GM18861 (cell line): ENCODE results near the gene MEIS1.

Experiments used
- ATAC-seq: cut with Tn5 transposase; IDR thresholded peaks from one replicate; pipeline ENCODE4 v1.9.1; 2021; ENCODE audit not compliant: unreplicated experiment

Gene MEIS1

GRCh38 chr2:66578054-66578686 lies 143.2 kb downstream of the MEIS1 start:
- ATAC-seq: no peak

GRCh38 chr2:66578687-66579106 lies 143.8 kb downstream of the MEIS1 start:
- ATAC-seq: no peak

GRCh38 chr2:66579186-66580126 lies 144.5 kb downstream of the MEIS1 start:
- ATAC-seq: no peak

GRCh38 chr2:66580166-66581049 lies 145.5 kb downstream of the MEIS1 start:
- ATAC-seq: no peak

- ATAC-seq: no peak
These were observed 146.6 kb downstream of the MEIS1 start for GRCh38 chr2:66581339-66582103.

GRCh38 chr2:66582104-66582986 lies 147.4 kb downstream of the MEIS1 start:
- ATAC-seq: no peak

- no peak for ATAC-seq
These were observed 148.3 kb downstream of the MEIS1 start for GRCh38 chr2:66582987-66583880.

- no peak for ATAC-seq
These were observed 149.0 kb downstream of the MEIS1 start for GRCh38 chr2:66583881-66584280.

- ATAC-seq: no peak
These were observed 150.7 kb downstream of the MEIS1 start for GRCh38 chr2:66585587-66585986.

GRCh38 chr2:66587216-66587615 lies 152.3 kb downstream of the MEIS1 start:
- no peak for ATAC-seq

- ATAC-seq: no peak
These were observed 159.1 kb downstream of the MEIS1 start for GRCh38 chr2:66594001-66594400.

- no peak for ATAC-seq
These were observed 160.6 kb downstream of the MEIS1 start for GRCh38 chr2:66595556-66595955.

GRCh38 chr2:66596256-66596655 lies 161.3 kb downstream of the MEIS1 start:
- no peak for ATAC-seq

- ATAC-seq: no peak
These were observed 166.7 kb downstream of the MEIS1 start for GRCh38 chr2:66601624-66602023.

- no peak for ATAC-seq
These were observed 167.4 kb downstream of the MEIS1 start for GRCh38 chr2:66602341-66602740.

GRCh38 chr2:66604326-66604725 lies 169.4 kb downstream of the MEIS1 start:
- ATAC-seq: no peak

GRCh38 chr2:66604976-66605375 lies 170.1 kb downstream of the MEIS1 start:
- no peak for ATAC-seq

- no peak for ATAC-seq
These were observed 172.2 kb downstream of the MEIS1 start for GRCh38 chr2:66607152-66607551.
